Panc1 (cell line): ENCODE measurements around the gene GNMT.

Experiments
- CTCF ChIP-seq: fragments of 450-650 bp; IDR thresholded peaks from 2 replicates; pipeline ENCODE4 v1.5.1; 2017; ENCODE audit warnings: mild to moderate bottlenecking
- REST ChIP-seq, 2 experiments: IDR thresholded peaks; 2 replicates each; pipeline ENCODE4 v1.6.1; 2011 to 2012; ENCODE audit warnings: low read depth in 2 of 2, control low read depth in 1 of 2, low read length in 1 of 2, mild to moderate bottlenecking in 1 of 2, moderate library complexity in 1 of 2; ENCODE audit not compliant: insufficient read depth in 1 of 2

GRCh38 chr6:42969431-42969830, 8.9 kb downstream of the GNMT start:
- TF ChIP-seq CTCF (no peak), REST (IDR thresholded peaks at IDR 0.05; ENCODE audit: insufficient read depth in 1 of 2, low read depth in 2 of 2, low read length in 1 of 2) (no peak)
